H9 (cell line): ENCODE data around the gene INPP5A. TPM values are rescaled to one million over a fixed set of nuclear protein-coding genes. Genes with fewer than 3 reads are reported as not detected.

ENCODE experiments used
- DNase-seq: peaks from one replicate; pipeline ENCODE4 v3.0.0-alpha.2; 2017
- H2AFZ ChIP-seq: one replicate; pipeline ENCODE4 v1.6.1; 2013; ENCODE audit warnings: mild to moderate bottlenecking, low read length, control low read depth, moderate library complexity
- H2AK5ac ChIP-seq: 2 replicates; pipeline ENCODE4 v1.6.1; 2013; ENCODE audit warnings: low read length, control low read depth, mixed read lengths; ENCODE audit not compliant: insufficient read length
- H2BK120ac ChIP-seq: one replicate; pipeline ENCODE4 v1.6.1; 2013; ENCODE audit warnings: low read depth, mild to moderate bottlenecking, low read length, control low read depth, inconsistent platforms; ENCODE audit not compliant: poor library complexity, severe bottlenecking
- H2BK12ac ChIP-seq: 2 replicates; pipeline ENCODE4 v1.6.1; 2013; ENCODE audit warnings: low read length, control low read depth, mixed read lengths, low read depth; ENCODE audit not compliant: insufficient read length
- H2BK15ac ChIP-seq: 2 replicates; pipeline ENCODE4 v1.6.1; 2013; ENCODE audit warnings: low read depth, low read length, control low read depth
- H2BK20ac ChIP-seq: one replicate; pipeline ENCODE4 v1.6.1; 2013; ENCODE audit warnings: low read depth, mild to moderate bottlenecking, low read length, control low read depth, inconsistent platforms; ENCODE audit not compliant: poor library complexity, severe bottlenecking
- H2BK5ac ChIP-seq: 2 replicates; pipeline ENCODE4 v1.6.1; 2013; ENCODE audit warnings: low read length, control low read depth, mixed read lengths; ENCODE audit not compliant: insufficient read length
- H3K14ac ChIP-seq: 2 replicates; pipeline ENCODE4 v1.6.1; 2013; ENCODE audit warnings: low read length, control low read depth; ENCODE audit not compliant: insufficient read depth
- H3K18ac ChIP-seq: 2 replicates; pipeline ENCODE4 v1.6.1; 2013; ENCODE audit warnings: low read depth, mild to moderate bottlenecking, mixed read lengths, low read length, control low read depth; ENCODE audit not compliant: insufficient read length
- H3K23ac ChIP-seq: 2 replicates; pipeline ENCODE4 v1.6.1; 2013; ENCODE audit warnings: low read length, control low read depth, mixed read lengths, low read depth; ENCODE audit not compliant: insufficient read length
- H3K23me2 ChIP-seq: 2 replicates; pipeline ENCODE4 v1.6.1; 2013; ENCODE audit warnings: low read depth, mild to moderate bottlenecking, mixed read lengths, low read length, control low read depth; ENCODE audit not compliant: insufficient read length, poor library complexity, severe bottlenecking
- H3K27ac ChIP-seq: 2 replicates; pipeline ENCODE4 v1.5.1; 2013; ENCODE audit warnings: low read length, control low read depth, mixed read lengths, low read depth; ENCODE audit not compliant: insufficient read length
- H3K27me3 ChIP-seq: 2 replicates; pipeline ENCODE4 v1.6.1; 2013; ENCODE audit warnings: low read length, control low read depth, inconsistent platforms; ENCODE audit not compliant: insufficient read depth
- H3K4ac ChIP-seq: 2 replicates; pipeline ENCODE4 v1.6.1; 2013; ENCODE audit warnings: low read depth, mild to moderate bottlenecking, control low read depth, inconsistent platforms, low read length, moderate library complexity
- H3K4me1 ChIP-seq: 2 replicates; pipeline ENCODE4 v1.6.1; 2013; ENCODE audit warnings: low read length, control low read depth, inconsistent platforms; ENCODE audit not compliant: insufficient read depth
- H3K4me2 ChIP-seq: 2 replicates; pipeline ENCODE4 v1.6.1; 2013; ENCODE audit warnings: low read length, control low read depth, mixed read lengths; ENCODE audit not compliant: insufficient read length, insufficient read depth
- H3K56ac ChIP-seq: 2 replicates; pipeline ENCODE4 v1.6.1; 2013; ENCODE audit warnings: low read depth, mild to moderate bottlenecking, mixed read lengths, low read length, control low read depth; ENCODE audit not compliant: insufficient read length
- H3K79me1 ChIP-seq: 2 replicates; pipeline ENCODE4 v1.6.1; 2013; ENCODE audit warnings: low read depth, mild to moderate bottlenecking, moderate library complexity, low read length, control low read depth, inconsistent platforms; ENCODE audit not compliant: insufficient read depth, poor library complexity, severe bottlenecking
- H3K79me2 ChIP-seq: 2 replicates; pipeline ENCODE4 v1.6.1; 2013; ENCODE audit warnings: low read length, control low read depth, inconsistent platforms; ENCODE audit not compliant: insufficient read depth
- H3K9ac ChIP-seq: 2 replicates; pipeline ENCODE4 v1.6.1; 2013; ENCODE audit warnings: low read length, control low read depth, mixed read lengths; ENCODE audit not compliant: insufficient read length; ENCODE audit errors: extremely low read depth
- H3K9me3 ChIP-seq: one replicate; pipeline ENCODE4 v1.6.1; 2013; ENCODE audit warnings: low read depth, low read length, inconsistent platforms; ENCODE audit not compliant: control insufficient read depth
- H3T11ph ChIP-seq: one replicate; pipeline ENCODE4 v1.6.1; 2013; ENCODE audit warnings: mild to moderate bottlenecking, low read length, control low read depth, inconsistent platforms
- H4K20me1 ChIP-seq: one replicate; pipeline ENCODE4 v1.6.1; 2013; ENCODE audit not compliant: control insufficient read depth, insufficient read length, insufficient read depth
- H4K5ac ChIP-seq: 2 replicates; pipeline ENCODE4 v1.6.1; 2013; ENCODE audit warnings: low read depth, mild to moderate bottlenecking, mixed read lengths, low read length, control low read depth; ENCODE audit not compliant: insufficient read length
- H4K8ac ChIP-seq: replicated peaks from 2 replicates; pipeline ENCODE4 v1.6.1; 2013; ENCODE audit warnings: low read length, control low read depth, mixed read lengths, low read depth; ENCODE audit not compliant: insufficient read length
- H4K91ac ChIP-seq: 2 replicates; pipeline ENCODE4 v1.6.1; 2013; ENCODE audit warnings: low read depth, mild to moderate bottlenecking, moderate library complexity, mixed read lengths, low read length, control low read depth; ENCODE audit not compliant: insufficient read length
- H3K27ac Mint-ChIP-seq, 3 experiments: 2 replicates in 2 of 3; 3 replicates in 1 of 3; pipeline ENCODE4 v1.8.0; 2020 to 2021; ENCODE audit warnings: mixed read lengths in 3 of 3, mild to moderate bottlenecking in 1 of 3, moderate library complexity in 1 of 3
- H3K27me3 Mint-ChIP-seq: 2 replicates; pipeline ENCODE4 v1.8.0; 2021; ENCODE audit warnings: low read depth, mild to moderate bottlenecking, moderate library complexity, mixed read lengths
- H3K36me3 Mint-ChIP-seq, 3 experiments: 2 replicates in 2 of 3; 3 replicates in 1 of 3; pipeline ENCODE4 v1.8.0; 2020 to 2021; ENCODE audit warnings: low read depth in 3 of 3, mixed read lengths in 3 of 3; ENCODE audit not compliant: insufficient read depth in 1 of 3
- H3K4me1 Mint-ChIP-seq, 2 experiments: 2 replicates each; pipeline ENCODE4 v1.8.0; 2020; ENCODE audit warnings: mixed read lengths in 2 of 2
- H3K4me3 Mint-ChIP-seq, 2 experiments: 2 replicates in 1 of 2; 3 replicates in 1 of 2; pipeline ENCODE4 v1.8.0; 2020 to 2021; ENCODE audit warnings: mild to moderate bottlenecking in 2 of 2, mixed read lengths in 2 of 2, moderate library complexity in 1 of 2
- H3K9me3 Mint-ChIP-seq, 2 experiments: 2 replicates in 1 of 2; 3 replicates in 1 of 2; pipeline ENCODE4 v1.8.0; 2020; ENCODE audit warnings: mild to moderate bottlenecking in 2 of 2, mixed read lengths in 2 of 2, moderate library complexity in 1 of 2
- WGBS: extraction: QIAGEN DNeasy Blood & Tissue Kit; methylation state at CpG from one replicate; pipeline ENCODE4 v1.1.7; 2013; ENCODE audit warnings: missing lambda C conversion rate, low lambda C conversion rate, mixed read lengths; ENCODE audit not compliant: insufficient read length; ENCODE audit errors: extremely low coverage; 5-methylcytosine and 5-hydroxymethylcytosine counted together
- total RNA-seq: library from RNA; stranded (reverse); gene quantifications from 2 replicates; pipeline ENCODE4 v1.2.1, GENCODE V29; 2021
- TF ChIP-seq, protein P1 (sequence below): fragments of 200-600 bp; sonication (generic); conservative IDR thresholded peaks from 3 replicates; pipeline ENCODE4 v1.8.0; 2021; ENCODE audit warnings: antibody characterized with exemption, mild to moderate bottlenecking

Gene INPP5A
- total RNA-seq, 1 experiment from 2014 or later: 17.7 TPM

DNA sequence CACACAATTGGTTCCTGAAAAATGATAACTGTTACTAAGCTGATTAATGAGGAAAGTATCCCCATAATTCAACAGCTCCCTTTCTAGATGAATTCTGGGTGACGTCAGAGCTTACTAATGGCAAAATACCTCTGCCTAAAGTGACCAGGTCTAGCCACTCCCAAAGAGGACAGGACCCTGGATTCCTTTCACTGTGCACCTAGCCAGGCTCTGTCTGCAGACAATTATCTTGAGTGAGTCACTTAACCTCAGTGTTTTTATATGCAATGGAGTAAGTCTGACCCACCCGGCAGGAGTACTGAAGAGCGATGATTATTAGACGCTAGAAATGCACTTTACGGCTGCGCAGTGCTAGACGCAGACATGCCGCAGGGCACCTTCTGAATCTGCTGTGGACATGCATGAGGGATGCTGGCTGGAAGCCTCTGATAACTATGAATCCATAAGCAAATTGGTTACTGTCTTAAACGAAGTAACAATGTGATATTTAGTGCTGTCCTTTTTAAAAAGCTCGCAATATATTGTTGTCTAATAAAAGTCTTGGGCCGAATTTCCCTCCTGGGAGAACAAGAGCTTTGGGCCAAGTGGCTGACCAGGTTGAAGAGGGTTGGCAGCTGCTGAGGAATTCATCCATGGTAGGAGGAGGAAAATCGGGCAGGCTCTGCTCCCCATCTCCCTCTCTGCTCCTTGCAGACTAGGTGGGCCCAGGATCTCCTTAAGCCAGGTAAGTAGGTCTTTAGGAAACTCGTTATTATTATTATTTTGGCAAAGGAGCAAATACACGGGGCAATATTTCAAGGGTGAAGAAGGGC is 4.6 kb upstream of the INPP5A start:
- Histone ChIP-seq H4K8ac (no peak overlapping the region), H3K18ac (no peak overlapping the region), H3K4ac (no peak overlapping the region), H2BK15ac (no peak overlapping the region), H4K5ac (no peak overlapping the region), H3K23me2 (peaks cover 4% of the 10 kb centered on the region), H2AFZ (no peak overlapping the region), H3K4me2 (no peak overlapping the region), H2AK5ac (no peak overlapping the region), H3K79me1 (no peaks in the 10 kb centered on the region), H3K27ac (no peak overlapping the region), H3K14ac (no peak overlapping the region), H3K9ac (no peak overlapping the region), H3K56ac (no peak overlapping the region), H2BK5ac (no peak overlapping the region), H3K23ac (no peak overlapping the region), H4K91ac (no peak overlapping the region), H3K4me1 (no peaks in the 10 kb centered on the region; the same call in 1 of the 2 replicates), H2BK12ac (no peak overlapping the region), H3K27me3 (no peaks in the 10 kb centered on the region; the same call in 1 of the 2 replicates), H3T11ph (no peak overlapping the region), H3K79me2 (no peaks in the 10 kb centered on the region), H2BK120ac (no peak overlapping the region), H2BK20ac (no peak overlapping the region), H4K20me1 (peaks cover 3% of the 10 kb centered on the region), H3K9me3 (no peaks in the 10 kb centered on the region)
- no CpG with 5 or more reads among the region's 14 CpGs for WGBS
- peaks cover 15 to 18% of the 10 kb centered on the region in 2 experiments; a peak in 4 of 5 replicates for H3K9me3 Mint-ChIP-seq
- no peak overlapping the region for H3K4me3 Mint-ChIP-seq
- DNase-seq: no peak
- H3K27me3 Mint-ChIP-seq: peaks cover 67% of the 10 kb centered on the region
- TF ChIP-seq, protein P1, sequence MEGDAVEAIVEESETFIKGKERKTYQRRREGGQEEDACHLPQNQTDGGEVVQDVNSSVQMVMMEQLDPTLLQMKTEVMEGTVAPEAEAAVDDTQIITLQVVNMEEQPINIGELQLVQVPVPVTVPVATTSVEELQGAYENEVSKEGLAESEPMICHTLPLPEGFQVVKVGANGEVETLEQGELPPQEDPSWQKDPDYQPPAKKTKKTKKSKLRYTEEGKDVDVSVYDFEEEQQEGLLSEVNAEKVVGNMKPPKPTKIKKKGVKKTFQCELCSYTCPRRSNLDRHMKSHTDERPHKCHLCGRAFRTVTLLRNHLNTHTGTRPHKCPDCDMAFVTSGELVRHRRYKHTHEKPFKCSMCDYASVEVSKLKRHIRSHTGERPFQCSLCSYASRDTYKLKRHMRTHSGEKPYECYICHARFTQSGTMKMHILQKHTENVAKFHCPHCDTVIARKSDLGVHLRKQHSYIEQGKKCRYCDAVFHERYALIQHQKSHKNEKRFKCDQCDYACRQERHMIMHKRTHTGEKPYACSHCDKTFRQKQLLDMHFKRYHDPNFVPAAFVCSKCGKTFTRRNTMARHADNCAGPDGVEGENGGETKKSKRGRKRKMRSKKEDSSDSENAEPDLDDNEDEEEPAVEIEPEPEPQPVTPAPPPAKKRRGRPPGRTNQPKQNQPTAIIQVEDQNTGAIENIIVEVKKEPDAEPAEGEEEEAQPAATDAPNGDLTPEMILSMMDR: no peak
- H3K4me1 Mint-ChIP-seq: peaks cover 13 to 22% of the 10 kb centered on the region in 2 experiments
- H3K27ac Mint-ChIP-seq: no peak overlapping the region
- peaks cover 5 to 7% (median 6%) of the 10 kb centered on the region in 3 experiments; a peak in 4 of 7 replicates for H3K36me3 Mint-ChIP-seq
